Spleen (tissue), 13 donors: Measurements from ENCODE around the gene PCDHGA3. TPM values are rescaled to one million over a fixed set of nuclear protein-coding genes. Genes with fewer than 3 reads are reported as not detected.

Experiments used
- DNase-seq: peaks from one replicate; pipeline ENCODE4 v3.0.0-alpha.2; 2020
- H3K27ac ChIP-seq, 8 donors: fragments of 200-600 bp; sonication (generic) in 7 of 8; 1 replicate in 4 of 8; 2 replicates in 4 of 8; pipeline versions ENCODE4 v1.5.0 to v1.8.0; 2016 to 2021; ENCODE audit warnings: inconsistent platforms in 4 of 8, mild to moderate bottlenecking in 4 of 8, moderate library complexity in 1 of 8
- H3K27me3 ChIP-seq, 7 donors: fragments of 200-600 bp; sonication (generic) in 6 of 7; replicated peaks in 1 of 7; 1 replicate in 4 of 7; 2 replicates in 3 of 7; pipeline versions ENCODE4 v1.5.0 to v1.8.0; 2016 to 2021; ENCODE audit warnings: inconsistent platforms in 3 of 7, mild to moderate bottlenecking in 1 of 7
- H3K36me3 ChIP-seq, 6 donors: fragments of 200-600 bp; sonication (generic) in 5 of 6; 1 replicate in 4 of 6; 2 replicates in 2 of 6; pipeline versions ENCODE4 v1.5.0 to v1.8.0; 2016 to 2021; ENCODE audit warnings: inconsistent platforms in 2 of 6
- H3K4me1 ChIP-seq, 6 donors: fragments of 200-600 bp; sonication (generic) in 5 of 6; 1 replicate in 3 of 6; 2 replicates in 3 of 6; pipeline versions ENCODE4 v1.5.0 to v1.8.0; 2016 to 2021; ENCODE audit warnings: inconsistent platforms in 3 of 6
- H3K4me3 ChIP-seq, 8 donors: fragments of 200-600 bp; sonication (generic) in 7 of 8; 1 replicate in 4 of 8; 2 replicates in 4 of 8; pipeline versions ENCODE4 v1.5.0 to v1.8.0; 2016 to 2021; ENCODE audit warnings: inconsistent platforms in 4 of 8, mild to moderate bottlenecking in 4 of 8, moderate library complexity in 2 of 8
- H3K9me3 ChIP-seq, 8 donors: fragments of 200-600 bp; sonication (generic) in 7 of 8; 1 replicate in 4 of 8; 2 replicates in 4 of 8; pipeline versions ENCODE4 v1.5.0 to v1.8.0; 2016 to 2021; ENCODE audit warnings: inconsistent platforms in 4 of 8
- POLR2A ChIP-seq, 3 donors: fragments of 450-650 bp; IDR thresholded peaks; one replicate each; pipeline ENCODE4 v1.5.1; 2017; ENCODE audit warnings: antibody characterized with exemption in 3 of 3, mild to moderate bottlenecking in 1 of 3
- POLR2AphosphoS5 ChIP-seq, 3 donors: sonication (generic); formaldehyde crosslinking; IDR thresholded peaks; one replicate each; pipeline ENCODE4 v1.5.1; 2017; ENCODE audit warnings: antibody characterized with exemption in 3 of 3
- WGBS, 5 donors: extraction: QIAGEN DNeasy Blood & Tissue Kit in 3 of 5; methylation state at CpG; one replicate each; pipeline versions ENCODE4 v1.1.5 to v1.1.7; 2013 to 2018; 5-methylcytosine and 5-hydroxymethylcytosine counted together
- intact Hi-C: fragments of 100-400 bp; cut with DNase I; formaldehyde crosslinking; loops from one replicate; pipeline ENCODE4 v1.15.0; 2023; ENCODE audit warnings: low total_unique reads
- long read RNA-seq, 2 donors: transcript quantifications; one replicate each; lab custom pipeline, GENCODE V29; 2026
- polyA plus RNA-seq, 3 donors: library from polyadenylated mRNA; stranded (reverse); fragments of 200-250 nt; gene quantifications; one replicate each; pipeline ENCODE4 v1.2.1, GENCODE V29; 2013
- total RNA-seq, 7 donors: library from RNA; depleted of rRNA in 3 of 7; stranded (reverse); fragments of >200 nt in 3 of 7; fragmentation: NEBNext Ultra II Directional in 4 of 7; extraction: Animal tissue kit (Norgen Biotek cat#: 25700) in 4 of 7; gene quantifications; one replicate each; pipeline versions ENCODE4 v1.1.0 to v1.2.1, GENCODE V29; 2016 to 2021
- TF ChIP-seq, protein P1 (sequence below), 11 experiments: fragments of 200-600 bp in 7 of 11; fragments of 450-650 bp in 4 of 11; sonication (generic) in 4 of 11; IDR thresholded peaks in 8 of 11; conservative IDR thresholded peaks in 3 of 11; 1 replicate in 7 of 11; 2 replicates in 4 of 11; pipeline versions ENCODE4 v1.4.0 to v1.8.0; 2016 to 2021; ENCODE audit warnings: antibody characterized with exemption in 11 of 11, inconsistent platforms in 4 of 11, mild to moderate bottlenecking in 1 of 11
- donor health status: healthy with polysubstance abuse.
- donor health status: DM: no; HTN: no; CAD: no; lungs with moderate emphysema.
- donor health status: DM: no; HTN: no; CAD: no.
- donor health status: Bipolar disorder and iron deficiency.
- donor health status: healthy.
- donor health status: DM: no; HTN: no; CAD: no.
- donor health status: DM: yes; HTN: yes; CAD: no.

Gene PCDHGA3
- 1 to 10 TPM in 5 of 7 donors, under 1 TPM in 2; 0.60 to 4.4 (median 2.1) TPM for total RNA-seq
- under 1 TPM in 1 of 3 donors, not detected in 2; 0.22 TPM for polyA plus RNA-seq
- long read RNA-seq, donor 1, partial matches to known transcripts, result 0 of 1 reads
- long read RNA-seq, donor 1, other reads (novel, unspliced or antisense), result 0 of 1 reads
- long read RNA-seq, donor 2, partial matches to known transcripts, result 0 of 1 reads
- long read RNA-seq, donor 2, other reads (novel, unspliced or antisense), result 0 of 1 reads

DNA sequence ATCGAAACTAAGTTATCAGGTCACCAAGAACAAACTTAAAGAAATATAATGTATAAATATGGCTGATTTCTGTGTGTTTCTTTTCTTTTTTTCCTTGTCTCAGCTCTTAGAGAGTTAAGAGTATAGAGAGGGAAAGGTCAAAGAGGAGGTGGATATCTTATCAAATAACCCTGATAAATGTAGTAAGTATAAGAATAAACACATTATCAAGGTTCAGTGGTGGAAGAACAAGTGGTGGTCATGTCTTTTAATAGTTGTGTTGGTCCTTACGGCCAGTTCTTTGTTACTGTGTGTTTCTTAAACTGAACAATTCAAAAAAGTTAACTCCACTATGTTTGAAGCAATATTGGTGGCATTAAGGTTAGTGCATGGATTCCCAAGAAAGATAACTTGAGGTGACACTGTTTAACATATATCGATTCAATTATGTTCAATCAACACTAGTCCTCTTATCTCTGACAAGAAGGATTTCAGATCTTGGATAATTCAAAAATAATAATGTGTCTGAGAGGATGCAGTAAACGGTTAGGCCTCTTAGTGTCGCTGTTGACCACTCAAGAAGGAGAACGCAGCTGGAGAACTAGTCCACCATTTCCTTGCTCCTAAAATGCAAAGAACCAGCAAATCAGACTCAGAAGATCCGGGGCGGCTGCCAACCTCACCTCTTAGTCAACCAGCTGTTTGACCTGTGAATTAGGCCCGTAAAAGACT, at the start of gene PCDHGA3:
PCDHGA3 (plus strand) TSS at position 588 of the 711 bp plus-strand sequence. CDS start 205 bp downstream, outside the sequence.
- Histone ChIP-seq H3K4me3 (peak within 1 kb of the TSS in 2 of 8 donors; percentile 10 to 42), H3K27me3 (peaks cover 0 to 100% (median 7%) of the 10 kb centered on the region in 7 donors), H3K4me1 (no peaks in the 10 kb centered on the region), H3K36me3 (no peaks in the 10 kb centered on the region), H3K27ac (no peak within 1 kb of the TSS), H3K9me3 (peaks cover 0 to 100% (median 94%) of the 10 kb centered on the region in 8 donors)
- TF ChIP-seq, protein P1, sequence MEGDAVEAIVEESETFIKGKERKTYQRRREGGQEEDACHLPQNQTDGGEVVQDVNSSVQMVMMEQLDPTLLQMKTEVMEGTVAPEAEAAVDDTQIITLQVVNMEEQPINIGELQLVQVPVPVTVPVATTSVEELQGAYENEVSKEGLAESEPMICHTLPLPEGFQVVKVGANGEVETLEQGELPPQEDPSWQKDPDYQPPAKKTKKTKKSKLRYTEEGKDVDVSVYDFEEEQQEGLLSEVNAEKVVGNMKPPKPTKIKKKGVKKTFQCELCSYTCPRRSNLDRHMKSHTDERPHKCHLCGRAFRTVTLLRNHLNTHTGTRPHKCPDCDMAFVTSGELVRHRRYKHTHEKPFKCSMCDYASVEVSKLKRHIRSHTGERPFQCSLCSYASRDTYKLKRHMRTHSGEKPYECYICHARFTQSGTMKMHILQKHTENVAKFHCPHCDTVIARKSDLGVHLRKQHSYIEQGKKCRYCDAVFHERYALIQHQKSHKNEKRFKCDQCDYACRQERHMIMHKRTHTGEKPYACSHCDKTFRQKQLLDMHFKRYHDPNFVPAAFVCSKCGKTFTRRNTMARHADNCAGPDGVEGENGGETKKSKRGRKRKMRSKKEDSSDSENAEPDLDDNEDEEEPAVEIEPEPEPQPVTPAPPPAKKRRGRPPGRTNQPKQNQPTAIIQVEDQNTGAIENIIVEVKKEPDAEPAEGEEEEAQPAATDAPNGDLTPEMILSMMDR (IDR thresholded peaks at IDR 0.05 in 8 of 11, conservative IDR thresholded peaks at IDR 0.05 in 3 of 11), result peak in 1 of 11 experiments; percentile 12
- TF ChIP-seq POLR2A (IDR thresholded peaks at IDR 0.05), result no peak
- intact Hi-C loops, result no loop called here
- no peak for DNase-seq
- 24 to 29% (median 27%) methylated on average over 9 of the region's 9 CpGs for WGBS, 5 donors

DNA sequence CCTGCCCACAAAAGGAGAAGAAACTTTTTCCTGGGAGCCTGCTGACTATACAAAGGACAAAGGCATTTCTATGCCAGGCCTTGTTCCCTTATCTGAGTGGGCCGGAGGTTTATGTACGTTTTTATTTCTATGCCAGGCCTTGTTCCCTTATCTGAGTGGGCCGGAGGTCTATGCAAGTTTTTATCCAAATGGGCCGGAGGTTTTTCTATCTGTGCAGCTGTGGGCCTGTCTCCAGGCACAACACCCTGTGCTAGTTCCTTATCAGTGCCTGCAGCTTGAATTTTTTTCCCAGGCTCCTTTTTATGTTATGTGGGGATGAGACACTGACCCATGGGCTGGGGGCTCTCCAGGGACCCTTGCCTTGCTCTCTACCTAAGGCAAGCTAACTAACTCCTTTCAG, 45.3 kb upstream of the PCDHGA3 start:
- intact Hi-C loops, result no loop called here
- no peak for TF ChIP-seq POLR2AphosphoS5 (IDR thresholded peaks at IDR 0.05)
- no peak for TF ChIP-seq POLR2A (IDR thresholded peaks at IDR 0.05)
- TF ChIP-seq, protein P1 (IDR thresholded peaks at IDR 0.05 in 8 of 11, conservative IDR thresholded peaks at IDR 0.05 in 3 of 11), result no peak
- H3K9me3 ChIP-seq, result peaks cover 19 to 100% (median 100%) of the 10 kb centered on the region in 8 donors

DNA sequence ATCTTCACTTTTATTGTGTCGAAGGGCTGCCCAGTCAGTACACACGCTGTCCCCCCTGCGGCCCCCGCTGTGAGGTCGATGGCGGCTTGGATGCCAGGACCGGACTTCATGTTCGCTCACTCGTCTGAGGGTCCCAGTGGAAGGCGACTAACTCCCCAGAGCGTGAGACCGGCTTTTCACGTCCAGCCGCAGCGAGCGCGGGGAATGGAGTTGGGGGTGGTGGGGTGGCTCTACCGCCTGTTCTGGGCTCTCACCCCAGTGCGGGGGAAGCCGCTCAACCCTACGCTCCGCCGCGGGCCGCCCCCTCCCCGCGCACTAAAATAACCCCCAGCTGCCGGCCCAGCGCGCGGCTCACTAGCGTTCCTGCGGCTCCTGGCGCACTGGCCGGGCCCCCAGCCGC, 39.9 kb upstream of the PCDHGA3 start, which contains the start of gene SLC25A2:
SLC25A2 (minus strand) TSS at position 294 of the 400 bp plus-strand sequence; CDS start at position 110, 184 bp downstream.
- H3K9me3 ChIP-seq, result peaks cover 32 to 100% (median 100%) of the 10 kb centered on the region in 8 donors
- TF ChIP-seq POLR2A (IDR thresholded peaks at IDR 0.05) (no peak), POLR2AphosphoS5 (IDR thresholded peaks at IDR 0.05) (no peak)
- TF ChIP-seq, protein P1 (IDR thresholded peaks at IDR 0.05 in 8 of 11, conservative IDR thresholded peaks at IDR 0.05 in 3 of 11), result no peak
- no peak for DNase-seq
- H3K27ac ChIP-seq, result no peak within 1 kb of the TSS
- intact Hi-C loops, result no loop called here
- peaks cover 0 to 65% (median 0%) of the 10 kb centered on the region in 6 donors for H3K36me3 ChIP-seq
- H3K4me1 ChIP-seq, result no peaks in the 10 kb centered on the region
- 55 to 78% (median 64%) methylated on average over 28 to 36 of the region's 36 CpGs for WGBS, 5 donors
- no peaks in the 10 kb centered on the region for H3K27me3 ChIP-seq
- peak within 1 kb of the TSS in 1 of 8 donors; percentile 15 for H3K4me3 ChIP-seq

More for the DNA sequence above, 45.3 kb upstream of the PCDHGA3 start:
- no peak overlapping the region for H3K27ac ChIP-seq
- no peaks in the 10 kb centered on the region for H3K4me1 ChIP-seq
- no peak overlapping the region for H3K4me3 ChIP-seq
- no peaks in the 10 kb centered on the region for H3K27me3 ChIP-seq
- H3K36me3 ChIP-seq, result peaks cover 0 to 76% (median 14%) of the 10 kb centered on the region in 6 donors
- no peak for DNase-seq
- 80 to 93% (median 89%) methylated on average over 4 of the region's 4 CpGs for WGBS, 5 donors

DNA sequence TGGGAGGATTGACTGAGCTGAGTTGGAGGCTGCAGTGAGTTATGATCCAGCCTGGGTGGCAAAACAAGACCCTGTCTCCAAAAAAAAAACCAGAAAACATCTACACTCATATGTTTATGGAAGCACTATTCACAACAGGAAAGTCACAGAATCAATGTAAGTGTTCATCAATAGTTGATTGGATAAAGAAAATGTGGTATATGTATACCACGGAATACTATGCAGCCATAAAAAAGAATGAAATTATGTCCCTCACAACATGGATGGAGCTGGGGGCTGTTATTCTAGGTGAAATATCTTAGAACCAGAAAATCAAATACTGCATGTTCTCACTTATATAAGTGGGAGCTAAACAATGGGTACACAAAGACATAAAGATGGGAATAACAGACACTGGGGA, 37.0 kb upstream of the PCDHGA3 start:
- intact Hi-C loops, result no loop called here

More for the DNA sequence above, 37.0 kb upstream of the PCDHGA3 start:
- peaks cover 29 to 100% (median 100%) of the 10 kb centered on the region in 8 donors for H3K9me3 ChIP-seq
- 91 to 100% (median 100%) methylated on average over 1 of the region's 1 CpG for WGBS, 5 donors
- H3K36me3 ChIP-seq, result peaks cover 0 to 62% (median 2%) of the 10 kb centered on the region in 6 donors
- no peaks in the 10 kb centered on the region for H3K4me1 ChIP-seq
- no peaks in the 10 kb centered on the region for H3K27me3 ChIP-seq
- no peak overlapping the region for H3K27ac ChIP-seq
- DNase-seq, result no peak
- no peak overlapping the region for H3K4me3 ChIP-seq
- TF ChIP-seq POLR2AphosphoS5 (IDR thresholded peaks at IDR 0.05) (no peak), POLR2A (IDR thresholded peaks at IDR 0.05) (no peak)
- TF ChIP-seq, protein P1 (IDR thresholded peaks at IDR 0.05 in 8 of 11, conservative IDR thresholded peaks at IDR 0.05 in 3 of 11), result no peak
